GM19468 (cell line): ENCODE data around the gene TDRD1.
A peak's percentile ranks its signal among the peaks of the same experiment; 100 is the strongest.

Experiments used
- ATAC-seq: cut with Tn5 transposase; IDR thresholded peaks from one replicate; pipeline ENCODE4 v1.9.1; 2021; ENCODE audit warnings: mild to moderate bottlenecking, moderate library complexity, moderate number of reproducible peaks; ENCODE audit not compliant: unreplicated experiment; ENCODE audit errors: extremely low read depth

Gene TDRD1

GRCh38 chr10:114174695-114175188 is 4.4 kb upstream of the TDRD1 start:
- no peak for ATAC-seq

- ATAC-seq = no peak
Observed at GRCh38 chr10:114175667-114176066, 3.5 kb upstream of the TDRD1 start.

GRCh38 chr10:114176511-114176910 is 2.6 kb upstream of the TDRD1 start:
- ATAC-seq = no peak

GRCh38 chr10:114179747-114180146 is 594 bp downstream of the TDRD1 start:
- ATAC-seq = no peak

GRCh38 chr10:114180937-114181336 is 1.8 kb downstream of the TDRD1 start:
- ATAC-seq = no peak

GRCh38 chr10:114181971-114182370 is 2.8 kb downstream of the TDRD1 start:
- ATAC-seq = no peak

- ATAC-seq = no peak
Observed at GRCh38 chr10:114183563-114183962, 4.4 kb downstream of the TDRD1 start.

- ATAC-seq = no peak
Observed at GRCh38 chr10:114184276-114184675, 5.1 kb downstream of the TDRD1 start.

- ATAC-seq = no peak
Observed at GRCh38 chr10:114188001-114188400, 8.8 kb downstream of the TDRD1 start.

- no peak for ATAC-seq
Observed at GRCh38 chr10:114188900-114189299, 9.7 kb downstream of the TDRD1 start.

- no peak for ATAC-seq
Observed at GRCh38 chr10:114189700-114190099, 10.5 kb downstream of the TDRD1 start.

GRCh38 chr10:114195079-114195478 is 15.9 kb downstream of the TDRD1 start:
- peak; percentile 65 for ATAC-seq

GRCh38 chr10:114199239-114199638 is 20.1 kb downstream of the TDRD1 start:
- no peak for ATAC-seq

GRCh38 chr10:114202812-114203211 is 23.7 kb downstream of the TDRD1 start:
- no peak for ATAC-seq

GRCh38 chr10:114206902-114207301 is 27.7 kb downstream of the TDRD1 start:
- ATAC-seq = no peak

GRCh38 chr10:114207349-114207748 is 28.2 kb downstream of the TDRD1 start:
- no peak for ATAC-seq

GRCh38 chr10:114208351-114208750 is 29.2 kb downstream of the TDRD1 start:
- ATAC-seq = no peak

GRCh38 chr10:114212153-114212552 is 33.0 kb downstream of the TDRD1 start:
- ATAC-seq = no peak

- ATAC-seq = no peak
Observed at GRCh38 chr10:114215033-114215432, 35.9 kb downstream of the TDRD1 start.

- ATAC-seq = peak; percentile 59
Observed at GRCh38 chr10:114220281-114220680, 41.1 kb downstream of the TDRD1 start.

GRCh38 chr10:114221235-114221634 is 42.1 kb downstream of the TDRD1 start:
- ATAC-seq = no peak

GRCh38 chr10:114223066-114223465 is 43.9 kb downstream of the TDRD1 start:
- ATAC-seq = no peak

GRCh38 chr10:114228156-114228555 is 49.0 kb downstream of the TDRD1 start:
- ATAC-seq = no peak
